Fibroblast of mammary gland (primary cell): ENCODE results near the gene LDLRAD3.

Source experiments
- DNase-seq: peaks from one replicate; pipeline ENCODE4 v3.0.0-alpha.2; 2010; ENCODE audit warnings: low read depth
- H3K4me3 ChIP-seq: 2 replicates; pipeline ENCODE4 v1.5.1; 2011; ENCODE audit warnings: low read depth, mild to moderate bottlenecking, low read length, moderate library complexity; ENCODE audit not compliant: control insufficient read depth
- CTCF ChIP-seq: conservative IDR thresholded peaks from 2 replicates; pipeline ENCODE4 v1.5.1; 2011; ENCODE audit warnings: low read depth, low read length, inconsistent platforms; ENCODE audit not compliant: control insufficient read depth, insufficient read depth

Gene LDLRAD3

GRCh38 chr11:35982061-35982460, 38.2 kb downstream of the LDLRAD3 start:
- DNase-seq: no peak
- TF ChIP-seq CTCF: no peak
- H3K4me3 ChIP-seq: no peak overlapping the region

GRCh38 chr11:35983981-35984380, 40.1 kb downstream of the LDLRAD3 start:
- DNase-seq: no peak
- no peak for TF ChIP-seq CTCF
- no peak overlapping the region for H3K4me3 ChIP-seq

GRCh38 chr11:35986947-35987346, 43.1 kb downstream of the LDLRAD3 start:
- no peak overlapping the region for H3K4me3 ChIP-seq
- DNase-seq: no peak
- no peak for TF ChIP-seq CTCF

GRCh38 chr11:35990170-35990569, 46.3 kb downstream of the LDLRAD3 start:
- H3K4me3 ChIP-seq: no peak overlapping the region
- no peak for TF ChIP-seq CTCF
- DNase-seq: no peak

GRCh38 chr11:35990816-35991215, 47.0 kb downstream of the LDLRAD3 start:
- DNase-seq: no peak
- TF ChIP-seq CTCF: no peak
- H3K4me3 ChIP-seq: no peak overlapping the region

- no peak for TF ChIP-seq CTCF
- no peak for DNase-seq
- no peak overlapping the region for H3K4me3 ChIP-seq
Observed at GRCh38 chr11:35992548-35992947, 48.7 kb downstream of the LDLRAD3 start.

GRCh38 chr11:35994421-35994820, 50.6 kb downstream of the LDLRAD3 start:
- DNase-seq: no peak
- no peak overlapping the region for H3K4me3 ChIP-seq
- no peak for TF ChIP-seq CTCF
